Activated naive CD4-positive, alpha-beta T cell treated with Interleukin-2 at 50 U/mL for 16 hours (primary cell): ENCODE results near the gene NPM1.

Experiments
- DNase-seq: peaks from one replicate; pipeline ENCODE4 v3.0.0-alpha.2; 2020

The NPM1 gene

DNA sequence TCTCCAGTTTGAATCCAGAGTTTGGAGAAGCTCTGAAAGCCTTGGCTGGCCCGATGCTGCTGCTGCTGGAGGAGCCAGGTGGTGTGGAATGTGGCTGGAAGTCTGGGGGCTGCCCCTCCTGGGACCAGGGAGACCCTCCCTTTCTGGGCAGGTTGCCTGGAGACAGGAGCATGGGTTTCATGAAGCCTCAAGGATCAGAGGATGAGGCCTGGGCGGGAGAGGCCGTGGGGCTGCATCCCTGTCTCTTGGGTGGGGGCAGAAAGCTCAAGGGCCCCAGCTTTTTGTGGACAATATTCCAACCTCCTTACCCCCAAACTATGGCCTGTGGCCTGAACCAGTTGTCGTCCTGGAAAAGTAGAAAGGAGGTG, 41.9 kb downstream of the NPM1 start:
- DNase-seq: no peak

DNA sequence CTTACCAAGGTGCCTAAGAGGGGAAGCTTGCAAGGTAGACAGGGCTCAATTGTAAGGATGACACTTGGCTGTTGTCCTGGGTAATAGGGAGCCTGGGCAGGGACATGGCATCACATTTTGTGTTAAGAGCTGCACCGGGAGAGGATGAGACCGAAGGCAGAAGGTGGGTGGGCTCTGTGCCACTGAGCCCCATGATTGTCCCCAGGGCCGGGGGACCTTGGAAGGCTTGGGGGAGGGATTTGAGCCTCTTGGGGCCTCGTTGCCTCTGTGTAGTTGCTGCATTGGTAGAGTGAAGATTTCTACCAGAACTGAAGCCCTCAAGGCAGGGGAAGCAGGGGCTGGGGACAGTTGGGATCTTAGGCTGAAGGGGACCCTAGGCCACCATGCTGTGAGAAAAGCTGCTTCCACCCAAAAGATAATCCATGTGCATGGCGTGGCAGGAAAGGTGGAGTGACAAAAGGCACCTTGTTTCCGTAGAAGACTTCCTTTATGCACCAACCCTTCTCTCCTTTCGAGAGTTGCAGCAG, 43.7 kb downstream of the NPM1 start:
- no peak for DNase-seq

DNA sequence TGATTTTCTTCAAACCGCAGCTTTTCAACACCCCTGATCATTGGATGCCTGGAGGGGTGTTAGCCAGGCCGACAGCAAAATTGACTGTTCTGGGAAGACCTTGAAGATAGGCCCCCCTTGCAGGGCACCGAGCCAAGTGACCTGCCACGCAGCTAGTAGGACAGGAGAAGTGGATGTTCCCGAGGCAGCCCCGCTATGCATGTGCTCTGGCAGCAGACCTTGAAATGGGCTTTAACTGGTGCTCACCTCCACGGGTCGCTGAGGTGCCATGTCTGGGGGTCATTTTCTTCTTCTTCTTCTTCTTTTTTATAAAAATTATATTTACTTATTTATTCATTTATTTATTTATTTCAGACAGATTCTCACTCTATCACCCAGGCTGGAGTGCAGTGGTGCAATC, 44.4 kb downstream of the NPM1 start:
- DNase-seq: no peak

DNA sequence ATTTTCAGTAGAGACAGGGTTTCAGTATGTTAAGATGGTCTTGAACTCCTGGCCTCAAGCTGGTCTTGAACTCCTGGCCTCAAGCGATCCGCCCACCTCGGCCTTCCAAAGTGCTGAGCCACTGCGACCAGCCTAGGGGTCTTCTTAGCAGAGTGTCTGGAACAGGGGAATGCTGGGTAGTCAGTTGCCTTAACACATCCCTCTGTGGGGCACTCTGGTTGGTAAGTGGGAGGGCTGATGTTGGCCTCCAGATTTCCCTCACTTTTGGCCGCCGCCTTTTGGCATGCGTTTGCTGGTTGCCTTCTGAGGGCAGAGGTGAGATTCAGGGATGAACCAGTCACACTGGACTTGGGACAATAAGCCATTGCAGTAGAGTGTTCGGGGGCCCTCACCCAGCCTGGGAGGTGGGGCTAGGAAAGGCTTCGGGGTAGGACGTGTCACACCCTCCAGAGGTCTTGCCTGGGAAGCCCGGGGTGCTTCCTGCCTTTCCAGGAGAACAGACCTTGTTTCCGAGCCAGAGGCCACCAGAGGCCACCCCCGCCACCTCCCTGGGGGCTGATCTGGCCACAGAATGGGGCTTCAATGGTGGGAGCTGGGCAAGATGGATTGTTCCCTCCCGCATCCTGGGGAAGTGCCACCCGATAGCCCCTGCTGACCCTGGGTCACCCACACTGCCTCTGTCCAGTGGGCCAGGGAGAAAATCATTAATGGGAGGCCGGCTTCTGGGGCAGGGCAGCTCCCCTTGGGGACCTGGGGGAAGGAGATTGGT, 45.1 kb downstream of the NPM1 start:
- DNase-seq: no peak

DNA sequence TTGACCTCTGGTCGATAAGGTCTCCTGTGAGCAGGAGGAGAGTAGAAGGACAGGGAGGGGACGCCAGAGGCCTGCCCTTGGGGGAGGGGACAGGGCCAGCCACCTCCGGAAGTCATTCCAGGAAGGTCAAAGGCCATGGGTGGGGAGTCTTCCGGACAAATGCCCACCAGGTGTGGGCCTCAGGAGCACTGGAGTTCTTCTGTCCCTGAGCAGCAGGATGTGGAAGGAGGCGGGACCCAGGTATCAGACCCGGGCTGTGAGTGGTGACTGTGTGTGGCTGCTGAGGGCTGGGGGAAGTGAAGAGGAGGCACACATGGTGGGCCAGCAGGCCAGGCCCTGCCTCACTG, 45.7 kb downstream of the NPM1 start:
- no peak for DNase-seq

DNA sequence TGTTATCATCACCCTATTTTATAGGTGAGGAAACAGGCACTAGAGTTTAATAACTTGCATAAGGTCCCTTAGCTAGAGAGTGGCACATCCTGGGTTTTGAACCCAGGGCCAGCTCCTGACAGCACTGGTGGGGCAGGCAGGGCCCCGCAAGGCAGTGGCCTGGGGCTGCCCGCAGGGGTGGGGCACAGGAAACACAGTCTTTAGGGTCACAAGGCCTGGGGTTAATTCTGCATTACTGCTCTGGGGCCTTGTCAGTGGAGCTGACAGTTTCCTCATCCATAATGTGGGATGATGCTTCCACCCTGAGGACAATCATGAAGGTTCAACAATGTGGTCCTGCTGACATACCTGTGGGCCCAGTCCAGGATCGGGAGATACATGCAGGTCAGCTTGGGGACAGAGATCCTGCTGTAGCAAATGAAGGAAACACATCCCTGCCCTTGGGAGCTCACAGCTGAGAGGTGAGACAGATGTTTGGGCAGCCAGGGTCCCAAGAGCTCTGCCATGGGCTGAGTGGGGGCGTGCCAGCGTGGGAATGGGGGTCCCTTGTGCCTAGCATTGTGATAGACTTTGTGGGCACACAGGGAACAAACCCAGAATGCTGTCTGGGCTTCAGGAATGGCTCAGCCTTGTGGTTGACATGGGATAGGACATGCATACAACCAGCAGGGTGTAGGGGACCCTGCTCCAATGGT, 46.5 kb downstream of the NPM1 start:
- DNase-seq: no peak

DNA sequence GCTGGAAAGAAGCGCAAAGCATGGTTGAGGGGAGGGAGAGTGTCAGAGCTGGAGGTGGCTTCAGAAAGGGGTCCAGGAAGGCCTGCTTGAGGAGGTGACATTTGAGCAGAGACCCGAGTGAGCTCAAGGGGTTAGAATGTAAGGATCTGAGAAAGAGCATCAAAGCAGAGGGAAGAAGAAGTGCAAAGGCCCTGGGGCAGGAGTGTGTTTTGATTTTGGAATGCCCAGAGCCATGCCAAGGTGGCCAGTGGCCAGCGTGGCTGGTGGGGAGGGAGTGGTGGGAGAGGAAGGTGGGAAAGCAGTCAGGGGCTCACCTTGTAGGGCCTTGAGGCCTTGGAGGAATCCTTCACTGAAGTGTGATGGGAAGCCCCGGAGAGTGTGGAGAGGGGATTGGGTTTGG, 47.2 kb downstream of the NPM1 start:
- no peak for DNase-seq

DNA sequence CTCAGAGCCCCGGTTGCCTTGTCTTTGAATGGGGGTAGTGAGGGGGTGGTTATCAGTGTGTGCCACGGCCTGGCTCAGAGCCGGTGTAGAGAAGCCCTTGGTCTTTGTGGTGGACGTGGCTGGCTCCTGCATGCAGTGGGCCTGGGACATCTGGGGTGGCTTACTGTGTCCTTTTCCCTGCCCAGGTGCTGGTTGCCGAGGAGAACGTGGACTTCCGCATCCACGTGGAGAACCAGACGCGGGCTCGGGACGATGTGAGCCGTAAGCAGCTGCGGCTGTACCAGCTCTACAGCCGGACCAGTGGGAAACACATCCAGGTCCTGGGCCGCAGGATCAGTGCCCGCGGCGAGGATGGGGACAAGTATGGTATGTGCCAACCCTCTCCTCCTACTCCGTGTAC, 48.3 kb downstream of the NPM1 start:
- DNase-seq: no peak

DNA sequence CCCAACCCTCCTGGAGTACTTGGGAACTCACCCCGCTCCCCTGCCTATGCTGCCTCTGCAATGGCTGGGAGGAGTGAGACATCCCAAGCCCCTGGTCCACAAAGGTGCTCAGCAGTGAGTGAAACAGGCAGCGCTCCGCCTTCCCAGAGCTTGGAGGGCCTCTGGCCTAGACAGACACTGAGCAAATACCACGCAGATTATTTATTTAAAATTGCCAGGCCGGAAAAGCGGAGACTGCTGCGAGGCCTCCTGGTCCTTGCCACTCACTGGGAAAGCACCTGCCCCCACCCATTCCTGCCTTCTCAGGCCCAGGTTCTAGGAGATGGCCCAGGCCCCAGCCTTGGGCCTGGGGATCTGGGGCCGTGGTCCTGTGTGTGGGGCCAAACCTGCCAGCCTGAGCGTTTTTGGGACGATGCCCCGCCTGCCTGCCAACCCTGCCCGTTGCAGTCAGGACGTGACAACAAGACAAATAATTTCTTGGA, 49.2 kb downstream of the NPM1 start:
- no peak for DNase-seq

DNA sequence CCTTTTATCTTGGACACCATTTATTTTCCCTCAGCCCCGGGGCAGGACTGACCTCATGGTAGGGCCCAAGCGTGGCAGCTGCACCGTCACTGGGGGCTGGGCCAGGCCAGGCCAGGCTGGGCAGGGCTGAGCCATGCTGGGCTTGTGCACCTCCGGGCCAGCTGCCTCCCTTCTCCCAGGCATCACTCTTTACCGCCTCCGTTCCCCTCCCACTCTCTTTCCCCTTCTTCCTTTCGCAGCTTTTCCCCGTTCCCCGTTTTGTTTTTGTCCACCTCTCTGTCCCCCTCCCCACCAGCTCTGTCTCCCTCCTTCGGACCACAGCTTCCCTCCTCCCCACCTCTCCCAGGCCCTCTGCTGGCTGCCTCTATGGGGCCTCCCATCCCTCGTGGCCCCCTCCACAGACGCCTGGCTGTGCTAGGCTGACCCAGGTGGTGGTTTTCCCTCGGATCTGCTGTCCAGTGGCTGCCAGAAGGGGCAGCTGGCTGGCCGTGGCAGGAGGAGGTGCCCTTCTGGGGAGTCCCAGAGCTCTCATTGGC, 49.7 kb downstream of the NPM1 start:
- DNase-seq: no peak

DNA sequence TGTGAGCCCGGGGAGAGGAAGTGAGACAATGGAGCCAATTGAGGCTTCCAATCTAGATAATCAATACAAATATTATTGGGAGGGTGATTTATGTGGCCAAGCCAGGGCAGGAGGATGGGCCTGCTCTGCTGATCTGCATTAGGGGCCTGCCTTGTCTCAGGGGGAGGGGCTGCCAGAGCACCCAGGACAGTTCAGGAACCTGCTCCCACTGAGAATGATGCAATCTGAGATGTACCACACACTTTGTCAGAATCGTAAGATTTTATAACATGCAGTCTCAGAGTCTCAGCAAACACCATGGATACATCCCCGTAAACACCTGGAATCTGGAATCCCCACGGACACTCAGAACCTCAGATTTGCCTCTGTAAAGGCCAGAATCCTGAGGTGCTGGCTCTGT, 51.1 kb downstream of the NPM1 start:
- DNase-seq: no peak

DNA sequence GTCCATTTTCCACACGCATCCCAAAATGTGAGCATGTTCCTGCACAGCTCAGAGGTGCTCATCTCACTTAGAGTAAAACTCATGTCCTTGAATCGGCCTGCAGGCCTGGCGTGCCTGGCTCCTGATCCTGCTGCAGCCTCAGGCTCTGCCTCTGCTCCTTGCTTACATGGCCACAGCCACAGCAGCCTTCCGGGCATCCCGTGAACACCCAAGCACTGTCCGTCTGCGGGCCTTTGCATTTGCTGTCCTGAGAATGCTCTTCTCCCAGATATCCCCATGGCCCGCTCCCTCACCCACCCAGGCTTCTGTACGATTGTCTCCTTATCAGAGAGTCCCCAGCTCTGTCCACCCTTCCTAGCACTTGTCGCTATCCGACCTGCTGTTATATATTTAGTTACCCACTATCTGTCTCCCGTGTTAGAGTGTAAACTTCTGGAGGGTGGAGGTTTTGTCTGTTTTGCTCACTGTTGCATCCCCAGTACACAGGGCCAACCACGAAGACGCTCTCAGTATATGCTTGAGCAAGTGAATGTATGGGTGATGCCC, 53.7 kb downstream of the NPM1 start:
- no peak for DNase-seq

DNA sequence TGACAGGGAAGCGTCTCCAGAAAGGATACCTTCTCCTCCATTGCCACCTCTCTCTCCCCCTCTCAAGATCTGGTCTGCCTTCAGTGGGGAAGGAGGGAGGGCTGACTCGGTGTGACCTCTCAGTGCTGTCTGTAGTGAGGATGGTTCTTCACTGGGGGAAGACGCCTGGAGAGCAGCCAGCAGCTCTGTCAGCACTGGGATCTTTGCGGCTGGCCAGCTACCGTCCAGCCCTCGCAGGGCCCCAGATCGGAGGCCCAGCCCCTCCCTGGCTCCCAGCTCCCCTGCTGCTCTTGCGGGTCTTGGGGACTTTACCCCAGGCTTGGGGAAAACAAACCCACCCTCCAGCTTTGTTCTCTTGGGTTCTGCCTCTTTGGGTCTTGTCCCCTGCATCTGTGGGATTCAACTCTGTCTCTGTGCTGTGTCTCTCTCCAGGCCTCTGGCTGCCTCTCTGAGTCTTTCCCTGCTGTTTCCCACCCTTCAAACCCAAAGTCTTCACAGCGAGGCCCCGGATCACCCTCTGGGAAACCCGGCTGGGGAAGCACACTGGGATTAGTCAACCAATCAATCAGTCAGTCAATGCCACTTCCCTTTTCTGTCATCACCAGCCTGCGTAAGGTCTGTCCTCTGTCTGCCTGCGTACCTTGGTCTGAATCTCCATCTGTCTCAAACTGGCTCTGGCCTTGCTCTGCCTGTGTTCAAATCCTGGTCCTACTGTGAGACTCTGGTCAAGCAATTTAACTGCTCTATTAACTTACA, 54.8 kb downstream of the NPM1 start:
- DNase-seq: no peak

DNA sequence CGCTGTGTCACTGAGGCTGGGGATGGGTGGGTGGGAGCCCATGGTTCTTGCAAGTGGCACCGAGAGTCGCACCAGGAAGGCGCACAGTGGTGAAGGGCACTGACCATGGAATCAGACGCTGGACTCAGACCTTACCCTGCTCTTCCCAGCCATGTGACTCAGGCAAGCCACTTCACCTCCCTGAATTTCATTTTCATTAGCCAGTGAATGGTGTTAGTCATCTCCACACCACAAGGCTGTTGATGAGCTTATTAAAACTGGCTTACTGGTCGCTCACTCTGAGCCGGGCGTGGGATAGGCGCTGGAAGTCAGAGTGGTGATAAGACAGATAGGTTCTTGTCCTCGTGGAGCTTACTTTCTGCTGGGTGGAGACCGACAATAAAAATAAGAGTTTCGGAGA, 56.9 kb downstream of the NPM1 start:
- DNase-seq: no peak

DNA sequence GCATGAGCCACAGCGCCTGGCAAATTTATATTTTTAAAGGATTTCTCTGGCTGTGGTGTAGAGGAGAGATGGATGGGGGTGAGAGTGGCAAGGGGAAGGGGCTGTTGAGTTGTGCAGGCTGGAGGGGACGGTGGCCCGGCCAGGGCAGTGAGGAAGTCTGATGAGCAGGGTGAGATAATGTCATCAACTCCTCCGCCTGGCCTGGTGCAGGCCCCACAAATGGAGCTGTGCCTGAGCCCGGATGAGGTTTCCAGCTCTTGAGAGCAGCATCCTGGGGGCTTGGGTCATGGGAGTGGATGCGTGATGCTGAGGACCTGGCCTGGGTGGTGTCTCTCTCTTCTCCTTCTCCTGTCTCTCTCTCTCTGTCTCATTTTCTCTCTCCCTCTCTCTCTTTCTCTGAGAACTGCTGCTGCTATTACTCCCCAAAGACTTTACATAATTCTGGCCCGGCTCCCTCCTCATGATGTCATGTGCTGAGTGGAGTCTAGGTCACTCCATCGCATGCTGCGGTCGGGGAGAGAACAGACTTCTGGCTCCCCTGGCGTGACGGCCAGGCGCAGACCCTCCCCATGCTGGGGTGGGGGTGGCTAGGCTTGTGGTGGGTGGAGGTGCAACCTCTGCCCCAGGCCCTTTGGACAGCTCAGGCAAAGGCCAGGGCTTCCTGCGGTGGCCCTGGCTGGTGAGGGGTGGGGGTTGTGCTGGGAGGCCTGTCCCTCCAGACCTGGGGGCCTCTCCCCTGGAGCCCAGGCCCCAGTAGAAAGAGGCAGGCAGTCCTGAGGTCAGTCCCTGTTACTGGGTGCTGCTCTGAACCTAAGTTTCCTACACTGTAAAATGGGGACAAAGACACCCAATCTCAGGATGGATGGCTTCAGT, 58.2 kb downstream of the NPM1 start:
- DNase-seq: no peak

DNA sequence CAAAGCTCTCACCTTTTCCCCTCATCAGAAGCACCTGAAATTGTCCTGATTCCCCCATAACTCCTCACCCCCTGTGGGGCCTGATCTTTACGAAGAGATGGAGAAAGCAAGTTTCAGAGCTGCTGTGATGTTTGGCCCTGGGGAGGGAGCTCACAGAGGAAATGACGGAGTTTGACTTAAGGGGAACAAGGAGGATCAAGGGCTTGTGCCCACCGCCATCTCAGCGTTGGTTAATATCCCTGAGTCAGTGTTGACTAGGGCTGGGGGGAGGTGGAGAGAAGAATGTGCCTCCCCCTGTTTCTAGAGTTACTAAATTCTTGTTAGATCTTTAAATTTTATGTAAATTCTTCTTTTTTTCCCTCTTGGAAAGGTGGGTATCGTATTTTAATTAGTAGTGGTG, 59.6 kb downstream of the NPM1 start:
- no peak for DNase-seq

DNA sequence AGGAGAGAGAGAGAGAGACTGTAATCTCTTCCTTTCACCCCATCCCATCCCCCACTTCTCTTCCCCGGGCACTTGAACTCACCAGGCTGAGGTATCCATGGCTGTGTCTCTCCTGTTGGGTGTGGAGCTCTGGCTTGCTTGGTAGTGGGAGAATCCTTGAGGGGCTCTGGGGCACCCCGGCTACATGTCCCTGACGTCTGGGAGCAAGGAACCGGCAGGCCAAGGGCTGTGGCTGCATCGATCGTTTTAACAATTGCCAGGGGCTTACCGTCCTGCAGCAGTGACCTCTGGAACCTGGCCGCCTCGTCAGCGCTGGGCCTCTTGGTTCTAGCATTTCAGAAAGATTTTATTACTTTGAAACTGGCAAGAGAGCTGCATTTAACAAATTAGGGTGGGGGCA, 61.8 kb downstream of the NPM1 start:
- DNase-seq: no peak

DNA sequence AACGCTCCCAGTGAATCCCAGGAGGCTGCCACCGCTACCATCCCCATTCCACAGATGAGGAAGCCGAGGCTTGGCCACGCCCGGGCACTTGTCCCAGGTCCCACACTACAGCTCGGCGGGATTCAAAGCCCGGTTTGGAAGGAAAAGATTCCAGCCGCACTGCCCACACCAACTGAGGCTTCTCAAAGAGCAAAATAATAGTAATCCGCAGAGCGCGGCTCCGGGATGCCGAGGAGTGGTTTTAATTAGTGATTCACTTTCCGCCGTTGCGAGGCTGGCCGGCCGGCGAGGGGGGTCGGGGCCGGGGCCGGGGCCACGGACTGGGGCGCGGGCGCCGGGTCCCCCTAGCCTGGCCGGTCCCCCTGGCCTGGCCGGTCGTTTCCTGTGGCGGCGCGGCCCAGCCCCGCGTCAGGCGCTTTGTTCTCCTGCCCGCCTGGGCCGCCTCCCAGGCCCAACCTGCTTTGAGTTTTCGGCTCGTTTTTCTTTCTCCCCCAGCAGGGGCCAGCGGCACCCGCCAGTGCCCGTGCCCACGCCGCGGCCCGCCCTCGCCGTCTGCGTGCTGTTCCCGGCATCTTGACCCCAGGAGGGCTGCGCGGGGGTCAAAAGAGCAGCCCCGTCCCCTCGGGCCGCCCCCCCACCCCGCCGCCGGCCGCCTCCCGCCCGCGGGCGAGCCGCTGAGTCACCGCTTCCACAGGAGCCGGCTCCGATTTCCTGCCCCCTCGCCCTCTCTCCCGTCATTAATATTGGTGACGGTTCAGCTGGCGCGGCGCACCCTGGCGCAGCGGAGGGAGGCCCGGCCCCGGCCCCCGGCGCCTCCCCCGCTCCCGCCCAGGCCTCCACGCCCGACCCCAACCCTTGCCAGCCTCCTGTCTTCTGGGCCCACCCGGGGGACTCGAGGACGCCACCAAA, 63.0 kb downstream of the NPM1 start:
- peak; percentile 16 for DNase-seq

DNA sequence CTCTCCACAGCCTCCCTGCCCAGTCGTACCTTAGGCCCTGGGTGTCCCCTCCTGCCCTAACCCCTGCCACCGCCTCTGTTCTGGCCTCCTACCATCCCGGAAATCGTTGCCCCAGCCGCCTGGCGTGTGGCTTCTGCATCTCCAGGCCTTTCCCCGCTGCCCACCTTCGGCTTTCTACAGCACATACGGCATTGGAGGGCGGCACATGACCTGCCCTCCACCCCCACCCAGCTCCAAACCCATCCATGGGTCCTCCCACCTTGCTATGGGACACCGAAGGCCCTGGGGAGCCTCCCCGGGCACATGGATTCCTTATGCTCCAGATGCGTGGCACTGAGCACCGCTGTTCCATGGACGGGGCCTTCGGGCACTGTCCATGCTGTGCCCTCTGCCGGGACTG, 63.8 kb downstream of the NPM1 start:
- DNase-seq: no peak

DNA sequence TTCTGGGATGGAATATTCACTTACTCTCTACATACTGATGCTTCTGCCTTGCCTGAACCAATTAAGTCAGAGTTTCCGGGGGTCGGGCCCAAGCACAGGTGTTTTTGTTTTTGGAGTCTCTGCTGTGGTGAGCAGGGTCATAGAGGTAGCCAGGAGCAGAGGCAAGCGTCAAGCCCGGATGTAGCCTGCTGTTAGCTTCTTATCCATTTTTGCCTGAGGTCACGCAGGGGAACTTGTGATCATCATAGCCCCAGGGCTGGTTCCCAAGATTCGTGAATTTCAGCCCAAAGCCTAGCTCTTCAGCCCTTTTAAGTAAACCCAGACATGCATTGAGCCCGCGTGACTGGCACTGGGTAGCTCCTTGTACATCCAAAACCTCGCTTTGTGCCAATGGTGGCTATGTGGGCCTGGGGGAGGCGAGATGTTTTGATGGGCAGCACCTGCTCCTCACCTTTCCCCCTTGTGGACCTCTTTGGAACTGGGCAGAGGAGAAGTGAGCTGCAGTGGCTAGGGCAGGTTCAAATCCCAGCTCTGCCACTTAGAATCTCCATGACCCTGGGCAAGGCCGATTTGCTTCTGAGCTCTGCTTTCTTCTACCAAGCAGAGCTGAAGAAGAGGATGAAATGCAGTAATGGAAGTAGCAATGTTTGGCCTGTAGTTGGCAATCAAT, 65.5 kb downstream of the NPM1 start:
- no peak for DNase-seq

DNA sequence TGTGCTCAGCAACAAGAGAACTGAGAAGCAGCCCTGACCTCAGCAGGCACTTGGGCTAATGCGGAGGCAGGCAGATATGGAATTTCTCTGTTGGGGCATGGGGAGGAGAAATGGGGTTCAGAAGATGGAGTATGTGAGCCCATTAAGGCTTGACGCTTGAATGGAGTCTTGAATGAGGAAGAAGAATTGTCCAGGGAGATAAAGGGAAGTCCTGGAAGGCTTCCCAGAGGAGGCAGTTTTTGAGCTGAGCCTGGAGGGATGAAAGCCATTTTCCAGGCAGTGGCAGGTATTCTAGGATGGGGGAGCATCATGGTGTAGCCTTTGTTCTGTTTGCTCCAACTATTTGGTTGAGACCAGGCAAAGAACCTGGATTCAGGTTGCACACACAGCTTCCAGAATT, 66.3 kb downstream of the NPM1 start:
- DNase-seq: no peak
